CD4-positive, alpha-beta T cell (primary cell): ENCODE measurements around the gene NIT1. TPM values are rescaled to one million over a fixed set of nuclear protein-coding genes. Genes with fewer than 3 reads are reported as not detected.

ENCODE experiments used
- ATAC-seq: fragments of 200-7000 bp; cut with Tn5 transposase; one replicate; pipeline ENCODE4 v1.10.0; 2022; ENCODE audit warnings: mild to moderate bottlenecking; ENCODE audit not compliant: poor library complexity
- CTCF ChIA-PET: fragments of 350-600 bp; sonication (Branson Sonifier 250); formaldehyde crosslinking; loops from one replicate; lab custom pipeline; 2021; ENCODE audit warnings: antibody characterized with exemption, inconsistent platforms; lab: Charles Lee
- POLR2A ChIA-PET: fragments of 350-600 bp; sonication (Branson Sonifier 250); formaldehyde crosslinking; loops from one replicate; lab custom pipeline; 2021; ENCODE audit warnings: antibody characterized with exemption, inconsistent platforms; lab: Charles Lee
- DNase-seq, 14 experiments: peaks; one replicate each; pipeline ENCODE4 v3.0.0-alpha.2; 2013 to 2020; ENCODE audit warnings: mixed read lengths in 2 of 14
- H3K27ac ChIP-seq, 2 donors: one replicate each; pipeline versions ENCODE4 v1.5.1 to v1.7.0; 2013; ENCODE audit warnings: low read length in 2 of 2, low read depth in 1 of 2, mild to moderate bottlenecking in 1 of 2
- H3K27me3 ChIP-seq, 2 experiments: 1 replicate in 1 of 2; 2 replicates in 1 of 2; pipeline versions ENCODE4 v1.6.1 to v1.7.0; 2013; ENCODE audit warnings: low read length in 2 of 2, control low read depth in 1 of 2, mild to moderate bottlenecking in 1 of 2, moderate library complexity in 1 of 2; ENCODE audit not compliant: insufficient read depth in 2 of 2, control insufficient read depth in 1 of 2
- H3K36me3 ChIP-seq: one replicate; pipeline ENCODE4 v1.6.1; 2013; ENCODE audit warnings: low read length, control low read depth; ENCODE audit not compliant: insufficient read depth
- H3K4me1 ChIP-seq: one replicate; pipeline ENCODE4 v1.6.1; 2013; ENCODE audit warnings: low read length, control low read depth; ENCODE audit not compliant: insufficient read depth
- H3K4me3 ChIP-seq: one replicate; pipeline ENCODE4 v1.5.1; 2013; ENCODE audit warnings: mild to moderate bottlenecking, low read length, moderate library complexity
- H3K9me3 ChIP-seq, 2 experiments: 1 replicate in 1 of 2; 2 replicates in 1 of 2; pipeline versions ENCODE4 v1.6.1 to v1.7.0; 2013; ENCODE audit warnings: low read length in 2 of 2, mild to moderate bottlenecking in 2 of 2, control low read depth in 1 of 2, moderate library complexity in 1 of 2; ENCODE audit not compliant: control insufficient read depth in 1 of 2, insufficient read depth in 1 of 2
- H3K27ac Mint-ChIP-seq: one replicate; pipeline ENCODE4 v1.8.0; 2020; ENCODE audit warnings: mixed read lengths
- H3K27me3 Mint-ChIP-seq: one replicate; pipeline ENCODE4 v1.8.0; 2021; ENCODE audit warnings: mixed read lengths
- H3K36me3 Mint-ChIP-seq: one replicate; pipeline ENCODE4 v1.8.0; 2021; ENCODE audit warnings: low read depth, mixed read lengths
- H3K4me1 Mint-ChIP-seq: one replicate; pipeline ENCODE4 v1.8.0; 2021; ENCODE audit warnings: low read depth, mixed read lengths
- H3K4me3 Mint-ChIP-seq: one replicate; pipeline ENCODE4 v1.8.0; 2020; ENCODE audit warnings: mild to moderate bottlenecking, mixed read lengths
- H3K9me3 Mint-ChIP-seq: one replicate; pipeline ENCODE4 v1.8.0; 2020; ENCODE audit warnings: mixed read lengths
- CTCF ChIP-seq: fragments of 200-600 bp; IDR thresholded peaks from one replicate; pipeline ENCODE4 v1.8.0; 2022; ENCODE audit warnings: antibody characterized with exemption, mild to moderate bottlenecking
- intact Hi-C, 2 experiments: fragments of 100-400 bp; cut with DNase I in 1 of 2; cut with micrococcal nuclease in 1 of 2; formaldehyde crosslinking; loops; one replicate each; pipeline versions ENCODE4 v1.15.1 to v1.9.0; 2023 to 2025; cut with DNase I, micrococcal nuclease
- total RNA-seq, 174 experiments: library from RNA in 2 of 174; stranded (reverse) in 2 of 174; gene quantifications; one replicate each; pipeline ENCODE4 v1.2.3 and lab custom pipeline; 2021 to 2026

Gene NIT1
- total RNA-seq, 2 experiments from 2014 or later = 15.9 to 18.0 TPM

- no peaks in the 10 kb centered on the region for H3K36me3 ChIP-seq
- intact Hi-C loops = no loop called here
- Mint-ChIP-seq H3K27ac (no peak overlapping the region), H3K9me3 (no peaks in the 10 kb centered on the region), H3K36me3 (no peaks in the 10 kb centered on the region), H3K4me3 (no peak overlapping the region), H3K27me3 (no peaks in the 10 kb centered on the region), H3K4me1 (no peaks in the 10 kb centered on the region)
- CTCF ChIA-PET = interaction anchor here (0.6 to 1.3 kb wide), 2 partner anchors 15 to 258 kb away, joined by 4 read pairs; no protein-coding TSS in a partner anchor
- POLR2A ChIA-PET = no interaction called here
- DNase-seq = no peak
- no peaks in the 10 kb centered on the region for H3K9me3 ChIP-seq
- no peaks in the 10 kb centered on the region for H3K27me3 ChIP-seq
- no peak for TF ChIP-seq CTCF
- H3K4me1 ChIP-seq = no peaks in the 10 kb centered on the region
- H3K27ac ChIP-seq = no peak overlapping the region
- no peak overlapping the region for H3K4me3 ChIP-seq
- no peak for ATAC-seq
Measured at GRCh38 chr1:161082483-161082882, 35.4 kb upstream of the NIT1 start.

- no peaks in the 10 kb centered on the region for H3K27me3 Mint-ChIP-seq
- no peaks in the 10 kb centered on the region for H3K4me1 Mint-ChIP-seq
- ATAC-seq (no peak), DNase-seq (peak in 2 of 14 experiments; percentile 67 to 77)
- no peak overlapping the region for H3K27ac ChIP-seq
- CTCF ChIA-PET = interaction anchor here (1.3 kb wide), 1 partner anchor 14 kb away, joined by 4 read pairs; no protein-coding TSS in a partner anchor
- no peak overlapping the region for H3K27ac Mint-ChIP-seq
- no peak overlapping the region for H3K4me3 Mint-ChIP-seq
- no peak for TF ChIP-seq CTCF
- POLR2A ChIA-PET = no interaction called here
- H3K27me3 ChIP-seq = no peaks in the 10 kb centered on the region
- H3K36me3 Mint-ChIP-seq = no peaks in the 10 kb centered on the region
- intact Hi-C loops = no loop called here
- H3K9me3 ChIP-seq = no peaks in the 10 kb centered on the region
- no peak overlapping the region for H3K4me3 ChIP-seq
- no peaks in the 10 kb centered on the region for H3K36me3 ChIP-seq
- no peaks in the 10 kb centered on the region for H3K4me1 ChIP-seq
- no peaks in the 10 kb centered on the region for H3K9me3 Mint-ChIP-seq
Measured at GRCh38 chr1:161082996-161083747, 34.7 kb upstream of the NIT1 start.

- DNase-seq (no peak), ATAC-seq (no peak)
- Mint-ChIP-seq H3K9me3 (no peaks in the 10 kb centered on the region), H3K4me1 (no peaks in the 10 kb centered on the region), H3K27ac (no peak overlapping the region), H3K36me3 (no peaks in the 10 kb centered on the region), H3K27me3 (no peaks in the 10 kb centered on the region), H3K4me3 (no peak overlapping the region)
- ChIA-PET CTCF (interaction anchor here (0.7 to 1.1 kb wide), 2 partner anchors 14 to 199 kb away, joined by 3 to 6 read pairs; partner anchors contain the start of gene ITLN1), POLR2A (interaction anchor here (1.4 kb wide), 1 partner anchor 13 kb away, joined by 3 read pairs; no protein-coding TSS in a partner anchor)
- no peak overlapping the region for H3K4me3 ChIP-seq
- H3K27me3 ChIP-seq = no peaks in the 10 kb centered on the region
- H3K9me3 ChIP-seq = no peaks in the 10 kb centered on the region
- intact Hi-C loops = no loop called here
- H3K4me1 ChIP-seq = no peaks in the 10 kb centered on the region
- TF ChIP-seq CTCF = no peak
- no peak overlapping the region for H3K27ac ChIP-seq
- H3K36me3 ChIP-seq = no peaks in the 10 kb centered on the region
Measured at GRCh38 chr1:161083748-161084596, 33.9 kb upstream of the NIT1 start.
